Tibial nerve (tissue), 4 donors: ENCODE results near the gene MAGEA11.
"Not testable (repeated sequence)": the region's sequence is repeated elsewhere in the genome, so short reads cannot be mapped to it uniquely, and the experiment has no call there.

Experiments
- CTCF ChIP-seq, 5 experiments: fragments of 200-600 bp in 3 of 5; fragments of 450-650 bp in 2 of 5; sonication (generic) in 3 of 5; IDR thresholded peaks; one replicate each; pipeline ENCODE4 v1.5.1; 2016 to 2019; ENCODE audit warnings: antibody characterized with exemption in 5 of 5, mild to moderate bottlenecking in 3 of 5, moderate library complexity in 2 of 5
- EP300 ChIP-seq, 2 donors: sonication (generic); formaldehyde crosslinking; IDR thresholded peaks; one replicate each; pipeline ENCODE4 v1.6.1; 2017; ENCODE audit warnings: antibody characterized with exemption in 2 of 2, mild to moderate bottlenecking in 1 of 2

- not testable (repeated sequence) for TF ChIP-seq EP300, CTCF (IDR thresholded peaks at IDR 0.05)
Observed at GRCh38 chrX:149742269-149742668, 30.4 kb downstream of the MAGEA11 start.
